Activated CD4-positive, alpha-beta T cell treated with anti-CD3 and anti-CD28 coated beads, Interleukin-2, amount 10 ng/mL, durations not matched to agents 24 days and 14 days (primary cell): ENCODE data around the gene SHC2. TPM values are rescaled to one million over a fixed set of nuclear protein-coding genes. Genes with fewer than 3 reads are reported as not detected.
"Not testable (repeated sequence)": the region's sequence is repeated elsewhere in the genome, so short reads cannot be mapped to it uniquely, and the experiment has no call there.

Experiments
- DNase-seq: peaks from one replicate; pipeline ENCODE4 v3.0.0; 2022
- H3K27ac Mint-ChIP-seq: one replicate; pipeline ENCODE4 v1.8.0; 2022; ENCODE audit warnings: mild to moderate bottlenecking, mixed read lengths
- H3K27me3 Mint-ChIP-seq: one replicate; pipeline ENCODE4 v1.8.0; 2022; ENCODE audit warnings: mixed read lengths
- H3K36me3 Mint-ChIP-seq: one replicate; pipeline ENCODE4 v1.8.0; 2022; ENCODE audit warnings: low read depth, mild to moderate bottlenecking, mixed read lengths
- H3K4me1 Mint-ChIP-seq: one replicate; pipeline ENCODE4 v1.8.0; 2021; ENCODE audit warnings: mixed read lengths
- H3K4me3 Mint-ChIP-seq: one replicate; pipeline ENCODE4 v1.8.0; 2022; ENCODE audit warnings: mild to moderate bottlenecking, moderate library complexity, mixed read lengths
- H3K9me3 Mint-ChIP-seq: one replicate; pipeline ENCODE4 v1.8.0; 2021; ENCODE audit warnings: mixed read lengths
- intact Hi-C: fragments of 100-400 bp; cut with micrococcal nuclease; formaldehyde crosslinking; loops from one replicate; pipeline ENCODE4 v1.15.1; 2023
- total RNA-seq: library from RNA; stranded (reverse); gene quantifications from 2 replicates; pipeline ENCODE4 v1.2.3, GENCODE V29; 2022

SHC2 gene
- total RNA-seq, 1 donor from 2014 or later: not detected

DNA sequence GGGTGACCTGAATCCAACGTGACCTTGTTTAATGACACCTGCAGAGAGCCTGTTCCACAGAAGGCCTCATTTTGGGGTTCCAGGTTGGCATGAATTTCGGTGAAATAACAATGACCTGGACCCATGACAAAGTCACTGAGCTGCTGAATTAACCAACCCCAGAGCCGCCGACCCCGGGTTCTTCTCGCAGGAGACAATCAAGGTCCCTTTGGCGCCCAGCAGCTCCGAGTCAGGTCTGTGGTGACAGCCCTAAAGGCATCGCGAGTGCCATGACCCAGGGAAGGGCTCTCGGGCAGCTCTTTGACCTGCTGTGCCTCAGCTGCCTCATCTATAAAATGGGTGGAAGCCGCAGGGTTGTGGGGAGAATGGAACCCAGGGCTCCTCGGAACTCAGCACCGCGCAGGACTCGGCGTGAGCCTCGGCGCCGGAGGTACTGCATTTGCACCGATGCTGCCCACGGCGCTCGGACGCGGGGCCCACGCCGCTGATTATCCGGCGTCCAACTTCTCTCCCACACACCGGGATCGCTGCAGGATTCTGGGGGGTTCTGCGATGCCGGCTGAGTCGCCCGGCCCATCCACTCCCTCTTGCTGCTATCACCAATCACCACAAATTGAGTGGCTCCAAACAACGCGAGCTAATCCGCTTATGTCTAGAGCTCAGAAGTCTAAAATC, 5.7 kb downstream of the SHC2 start:
- no peaks in the 10 kb centered on the region for H3K4me1 Mint-ChIP-seq
- H3K36me3 Mint-ChIP-seq: no peaks in the 10 kb centered on the region
- peaks cover 5% of the 10 kb centered on the region for H3K9me3 Mint-ChIP-seq
- no peak overlapping the region for H3K4me3 Mint-ChIP-seq
- DNase-seq: no peak
- intact Hi-C loops: no loop called here
- no peak overlapping the region for H3K27ac Mint-ChIP-seq
- peaks cover 6% of the 10 kb centered on the region for H3K27me3 Mint-ChIP-seq

DNA sequence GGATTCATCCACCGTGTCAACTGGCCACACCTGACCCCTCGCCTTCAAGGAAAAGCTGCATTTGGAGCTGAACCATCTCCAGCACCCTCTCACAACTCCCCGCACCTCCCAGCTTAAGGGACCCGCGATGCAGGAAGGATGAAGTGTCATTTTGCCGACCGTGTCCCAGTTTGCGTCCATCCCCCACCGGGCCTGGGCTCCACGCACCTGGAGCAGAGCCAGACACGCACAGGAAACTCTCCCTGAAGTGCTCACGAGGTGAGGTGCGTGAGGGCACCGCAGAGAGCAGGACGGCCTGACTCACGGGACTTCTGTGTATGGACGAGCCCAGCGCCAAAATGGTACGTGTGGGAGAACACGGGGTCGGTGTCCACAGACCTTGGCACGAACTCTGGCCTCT, 7.2 kb downstream of the SHC2 start:
- DNase-seq: no peak
- Mint-ChIP-seq H3K36me3 (no peaks in the 10 kb centered on the region), H3K4me1 (no peaks in the 10 kb centered on the region), H3K4me3 (no peak overlapping the region), H3K9me3 (peaks cover 5% of the 10 kb centered on the region), H3K27ac (no peak overlapping the region), H3K27me3 (no peaks in the 10 kb centered on the region)
- intact Hi-C loops: no loop called here

DNA sequence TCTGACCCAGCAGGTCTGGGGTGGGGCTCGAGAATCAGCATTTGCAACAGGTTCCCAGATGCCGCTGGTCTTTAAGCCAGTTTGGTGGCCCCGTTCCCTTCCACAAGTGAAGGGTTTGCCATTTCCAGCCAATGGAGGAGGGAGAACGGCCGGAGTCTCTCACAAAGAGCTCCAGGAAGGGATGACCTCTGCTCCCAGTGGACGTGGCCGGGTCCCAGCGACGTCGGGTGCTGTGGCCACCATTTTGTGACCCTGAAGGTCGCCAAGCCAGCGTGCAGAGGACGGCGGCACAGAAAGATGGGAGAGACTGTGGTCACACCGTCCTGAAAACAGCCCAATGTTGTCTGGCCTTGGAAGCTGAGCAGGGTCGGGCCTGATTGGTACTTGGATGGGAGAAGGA, 8.0 kb downstream of the SHC2 start:
- intact Hi-C loops: no loop called here
- H3K4me3 Mint-ChIP-seq: no peak overlapping the region

DNA sequence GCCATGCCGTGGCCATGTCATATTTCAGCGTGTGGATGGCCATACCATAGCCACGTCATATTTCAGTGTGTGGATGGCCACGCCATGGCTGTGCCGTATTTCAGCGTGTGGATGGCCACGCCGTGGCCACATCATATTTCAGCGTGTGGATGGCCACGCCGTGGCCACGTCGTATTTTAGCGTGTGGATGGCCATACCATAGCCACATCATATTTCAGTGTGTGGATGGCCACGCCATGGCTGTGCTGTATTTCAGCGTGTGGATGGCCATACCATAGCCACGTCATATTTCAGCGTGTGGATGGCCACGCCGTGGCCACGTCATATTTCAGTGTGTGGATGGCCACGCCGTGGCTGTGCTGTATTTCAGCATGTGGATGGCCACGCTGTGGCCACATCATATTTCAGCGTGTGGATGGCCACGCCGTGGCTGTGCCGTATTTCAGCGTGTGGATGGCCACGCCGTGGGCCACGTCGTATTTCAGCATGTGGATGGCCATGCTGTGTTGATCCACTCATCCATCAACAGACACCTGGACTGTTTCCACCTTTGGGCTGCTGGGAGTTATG, 9.8 kb downstream of the SHC2 start:
- H3K36me3 Mint-ChIP-seq, H3K4me3 Mint-ChIP-seq, intact Hi-C loops, H3K9me3 Mint-ChIP-seq, DNase-seq, H3K27ac Mint-ChIP-seq, H3K4me1 Mint-ChIP-seq, H3K27me3 Mint-ChIP-seq: not testable (repeated sequence)

More for the DNA sequence above, 8.0 kb downstream of the SHC2 start:
- H3K27ac Mint-ChIP-seq: no peak overlapping the region
- DNase-seq: no peak
- no peaks in the 10 kb centered on the region for H3K27me3 Mint-ChIP-seq
- H3K4me1 Mint-ChIP-seq: no peaks in the 10 kb centered on the region
- peaks cover 5% of the 10 kb centered on the region for H3K9me3 Mint-ChIP-seq
- H3K36me3 Mint-ChIP-seq: no peaks in the 10 kb centered on the region

DNA sequence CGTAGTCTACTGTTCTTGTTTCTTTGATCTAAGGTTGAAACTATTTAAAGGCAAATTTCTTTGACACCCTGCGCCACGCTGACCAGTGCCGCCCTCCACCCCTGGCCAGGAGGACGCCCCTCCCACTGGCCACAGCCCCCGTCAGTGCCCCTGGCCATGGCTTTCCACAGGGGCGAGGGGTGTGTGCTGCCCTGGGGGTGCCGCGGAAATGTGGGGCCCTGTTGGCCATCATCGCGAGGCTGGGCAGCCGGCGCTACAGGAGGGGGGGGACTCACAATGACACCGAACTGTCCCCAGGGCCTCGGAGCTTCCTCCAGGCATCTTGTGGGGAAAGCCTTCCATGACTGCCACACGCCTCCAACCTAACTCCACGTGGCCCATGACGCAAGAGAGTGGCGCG, 10.9 kb downstream of the SHC2 start:
- Mint-ChIP-seq H3K4me3 (no peak overlapping the region), H3K4me1 (no peaks in the 10 kb centered on the region), H3K27ac (no peak overlapping the region), H3K36me3 (no peaks in the 10 kb centered on the region), H3K27me3 (no peaks in the 10 kb centered on the region), H3K9me3 (peaks cover 5% of the 10 kb centered on the region)
- no peak for DNase-seq
- intact Hi-C loops: no loop called here

DNA sequence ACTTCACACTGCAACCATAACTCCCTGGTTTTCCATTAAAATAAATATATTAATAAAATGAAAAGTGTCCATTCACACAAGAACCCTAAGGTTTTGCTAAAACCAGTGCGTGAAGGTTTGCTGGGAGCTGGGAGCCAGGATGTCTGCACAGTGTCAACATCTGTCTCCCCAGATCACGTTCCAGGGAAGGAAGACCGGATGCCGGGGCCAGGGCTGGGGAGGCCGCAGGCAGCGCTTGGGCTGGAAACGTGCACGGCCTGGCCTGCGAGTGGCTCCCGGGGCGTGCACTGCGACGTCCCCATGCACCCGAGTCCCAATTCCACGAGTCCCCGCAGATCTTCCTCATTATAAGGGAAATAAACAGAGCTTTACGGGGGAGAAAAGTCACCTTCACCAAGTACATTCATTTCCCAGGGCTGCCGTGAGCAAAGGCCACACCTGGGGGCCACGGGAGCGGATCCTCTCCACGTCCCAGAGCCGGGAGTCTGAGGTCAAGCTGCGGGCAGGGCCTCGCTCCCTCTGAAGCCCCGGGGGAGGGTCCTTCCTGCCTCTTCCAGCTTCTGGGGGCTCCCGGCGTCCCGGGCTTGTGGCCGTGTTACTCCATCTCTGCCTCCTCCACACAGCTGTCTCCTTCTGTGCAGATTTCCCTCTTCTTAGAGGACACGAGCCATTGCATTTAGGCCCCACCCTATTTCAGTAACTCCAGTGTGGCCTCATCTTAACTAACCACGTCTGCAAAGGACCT, 12.8 kb downstream of the SHC2 start:
- H3K27ac Mint-ChIP-seq: no peak overlapping the region
- H3K36me3 Mint-ChIP-seq: no peaks in the 10 kb centered on the region
- H3K9me3 Mint-ChIP-seq: peaks cover 11% of the 10 kb centered on the region
- no peak for DNase-seq
- H3K27me3 Mint-ChIP-seq: no peaks in the 10 kb centered on the region
- no peak overlapping the region for H3K4me3 Mint-ChIP-seq
- no peaks in the 10 kb centered on the region for H3K4me1 Mint-ChIP-seq
- intact Hi-C loops: no loop called here

DNA sequence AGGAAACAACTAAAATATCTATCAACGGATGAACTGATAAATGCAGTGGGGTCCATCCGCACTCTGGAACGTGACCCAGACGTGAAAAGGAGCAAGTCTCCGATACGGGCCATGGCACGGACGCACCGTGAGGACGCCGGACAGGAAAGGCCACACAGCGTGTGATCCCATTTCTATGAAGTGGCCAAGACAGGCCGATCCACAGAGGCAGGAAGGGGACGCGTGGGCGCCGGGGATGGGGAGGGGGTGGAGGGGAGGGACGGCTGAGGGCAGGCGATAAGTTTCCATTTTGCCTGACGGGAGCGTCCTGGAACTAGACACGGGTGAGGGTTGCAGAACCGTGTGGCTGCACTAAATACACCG, 13.8 kb downstream of the SHC2 start:
- Mint-ChIP-seq H3K27me3 (no peaks in the 10 kb centered on the region), H3K4me1 (no peaks in the 10 kb centered on the region), H3K9me3 (peaks cover 13% of the 10 kb centered on the region), H3K4me3 (no peak overlapping the region), H3K36me3 (no peaks in the 10 kb centered on the region), H3K27ac (no peak overlapping the region)
- intact Hi-C loops: no loop called here
- DNase-seq: no peak

DNA sequence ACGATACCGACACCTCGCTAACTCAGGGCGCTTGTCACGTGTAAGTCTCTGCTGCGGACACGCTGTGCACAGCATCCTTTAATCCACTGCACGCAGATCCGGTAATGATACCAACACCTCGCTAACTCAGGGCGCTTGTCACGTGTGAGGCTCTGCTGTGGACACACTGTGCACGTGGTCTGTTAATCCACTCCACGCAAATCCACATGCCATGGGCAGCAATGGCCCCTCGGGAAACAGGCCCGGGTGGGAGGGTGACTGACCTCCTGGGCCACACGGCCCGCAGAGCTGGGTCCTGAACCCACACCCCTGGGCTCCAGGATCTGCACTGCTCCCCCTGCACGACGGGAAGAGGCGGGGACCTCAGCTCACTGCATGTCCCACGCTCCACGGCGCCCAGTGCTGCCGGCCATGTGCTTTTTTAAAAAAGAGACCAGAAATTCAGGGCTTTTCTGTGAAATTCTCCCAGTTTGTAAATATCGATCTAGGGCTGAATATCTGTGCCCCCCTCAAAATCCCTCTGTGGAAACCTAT, 16.1 kb downstream of the SHC2 start:
- peaks cover 3% of the 10 kb centered on the region for H3K4me1 Mint-ChIP-seq
- H3K27ac Mint-ChIP-seq: no peak overlapping the region
- H3K9me3 Mint-ChIP-seq: peaks cover 13% of the 10 kb centered on the region
- DNase-seq: no peak
- no peak overlapping the region for H3K4me3 Mint-ChIP-seq
- intact Hi-C loops: no loop called here
- H3K27me3 Mint-ChIP-seq: no peaks in the 10 kb centered on the region
- H3K36me3 Mint-ChIP-seq: no peaks in the 10 kb centered on the region

DNA sequence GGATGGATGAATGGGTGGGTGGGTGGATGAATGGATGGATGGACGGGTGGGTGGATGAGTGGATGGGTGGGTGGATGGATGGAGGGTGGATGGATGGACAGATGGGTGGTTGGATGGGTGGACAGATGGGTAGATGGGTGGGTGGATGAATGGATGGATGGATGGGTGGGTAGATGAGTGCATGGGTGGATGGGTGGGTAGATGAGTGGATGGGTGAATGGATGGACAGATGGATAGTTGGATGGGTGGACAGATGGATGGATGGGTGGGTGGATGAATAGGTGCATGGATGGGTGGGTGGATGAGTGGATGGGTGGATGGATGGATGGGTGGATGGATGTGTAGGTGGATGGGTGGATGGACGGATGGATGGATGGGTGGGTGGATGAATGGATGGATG, 17.8 kb downstream of the SHC2 start:
- intact Hi-C loops: no loop called here
- Mint-ChIP-seq H3K9me3 (peaks cover 13% of the 10 kb centered on the region), H3K27ac (no peak overlapping the region), H3K4me1 (peaks cover 3% of the 10 kb centered on the region), H3K36me3 (no peaks in the 10 kb centered on the region), H3K27me3 (no peaks in the 10 kb centered on the region), H3K4me3 (no peak overlapping the region)
- DNase-seq: no peak

DNA sequence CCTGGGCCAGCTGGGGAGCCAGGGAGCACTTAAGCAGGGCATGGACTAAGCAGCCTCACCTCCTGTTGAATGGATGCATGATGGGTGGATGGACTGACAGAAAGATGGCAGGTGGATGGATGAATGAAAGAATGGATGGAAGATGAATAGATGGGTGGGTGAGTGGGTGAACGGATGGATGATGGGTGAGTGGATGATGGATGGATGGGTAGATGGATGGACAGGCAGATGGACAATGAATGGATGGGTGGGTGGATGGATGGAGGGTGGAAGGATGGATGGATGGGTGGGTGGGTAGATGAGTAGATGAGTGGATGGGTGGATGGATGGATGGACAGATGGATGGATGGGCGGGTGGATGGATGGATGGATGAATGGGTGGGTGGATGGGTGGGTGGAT, 18.7 kb downstream of the SHC2 start:
- Mint-ChIP-seq H3K27ac (no peak overlapping the region), H3K27me3 (no peaks in the 10 kb centered on the region)
- intact Hi-C loops: no loop called here

DNA sequence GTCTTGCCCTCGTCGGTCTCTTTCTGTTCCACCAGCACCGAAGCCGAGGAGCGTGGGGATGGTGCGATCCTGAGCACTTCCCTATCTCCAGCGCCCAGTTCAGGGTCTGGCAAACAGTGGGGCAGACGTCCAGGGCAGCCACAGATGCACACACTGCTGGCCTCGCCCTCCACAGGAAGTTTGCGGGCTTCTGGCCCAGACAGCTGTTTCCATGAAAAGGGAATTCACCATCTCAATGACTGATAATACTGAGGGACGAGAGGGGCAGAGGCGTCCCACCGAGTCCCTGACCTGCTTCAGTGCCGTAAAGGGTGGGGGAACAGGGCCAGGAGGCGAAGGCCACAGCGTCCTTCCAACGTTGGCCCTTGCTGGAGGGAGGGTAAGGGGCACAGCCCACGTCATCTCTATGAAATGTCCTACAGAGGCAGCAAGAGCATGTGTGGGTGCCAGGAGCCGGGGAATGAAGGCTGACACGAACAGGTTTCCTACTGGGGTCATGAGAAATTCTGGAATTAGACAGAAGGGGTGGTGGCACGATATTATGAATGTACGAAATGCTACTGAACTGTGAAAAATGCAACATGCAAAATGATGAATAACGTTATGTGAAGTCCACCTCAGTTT, 19.5 kb downstream of the SHC2 start:
- intact Hi-C loops: no loop called here
- H3K4me1 Mint-ChIP-seq: peaks cover 3% of the 10 kb centered on the region
- DNase-seq: no peak
- no peak overlapping the region for H3K4me3 Mint-ChIP-seq
- H3K27me3 Mint-ChIP-seq: no peaks in the 10 kb centered on the region
- no peak overlapping the region for H3K27ac Mint-ChIP-seq
- H3K36me3 Mint-ChIP-seq: no peaks in the 10 kb centered on the region
- peaks cover 13% of the 10 kb centered on the region for H3K9me3 Mint-ChIP-seq

More for the DNA sequence above, 18.7 kb downstream of the SHC2 start:
- H3K4me3 Mint-ChIP-seq: no peak overlapping the region
- no peaks in the 10 kb centered on the region for H3K36me3 Mint-ChIP-seq
- H3K4me1 Mint-ChIP-seq: peaks cover 3% of the 10 kb centered on the region
- DNase-seq: no peak
- peaks cover 13% of the 10 kb centered on the region for H3K9me3 Mint-ChIP-seq

DNA sequence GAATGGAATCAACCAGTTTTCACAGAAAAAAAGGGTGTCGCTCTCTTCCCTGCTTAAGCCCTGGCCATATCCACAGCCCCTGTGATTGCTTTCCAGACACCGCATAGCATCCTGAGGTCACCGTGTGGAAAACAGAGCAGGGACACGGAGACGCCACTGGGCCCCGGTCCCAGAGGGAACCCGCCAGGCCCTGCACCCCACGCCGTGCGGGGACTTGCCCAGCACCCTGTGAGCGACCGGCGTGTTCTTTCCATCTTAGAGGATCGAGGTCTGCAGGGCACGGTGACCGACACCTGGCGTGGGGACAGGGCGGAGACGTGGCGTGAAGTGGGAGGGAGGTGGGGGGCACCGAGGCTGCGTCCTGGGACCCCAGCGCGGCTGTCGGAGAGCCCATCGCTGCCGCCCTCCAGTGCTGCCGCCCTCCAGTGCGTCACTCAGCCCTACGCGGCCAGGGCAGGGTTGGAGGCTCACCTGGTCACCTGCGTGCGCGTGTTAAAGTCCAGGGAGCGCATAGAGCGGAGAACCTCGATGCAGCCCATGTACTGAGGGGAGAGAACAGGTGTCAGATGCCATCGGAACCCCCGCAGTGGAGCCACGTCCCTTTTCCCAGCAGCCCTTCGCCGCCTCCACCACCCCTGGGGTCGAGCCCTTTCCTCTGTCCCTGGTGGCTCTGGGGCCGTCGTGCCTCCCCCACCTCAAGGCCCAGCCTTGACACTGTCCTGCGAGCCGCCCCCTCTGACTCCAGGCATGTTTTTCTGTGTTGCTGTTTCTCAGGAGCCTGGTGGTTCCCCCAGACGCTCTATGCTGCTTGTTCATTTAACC, 20.2 kb downstream of the SHC2 start:
- no peak for DNase-seq
- no peak overlapping the region for H3K27ac Mint-ChIP-seq
- peaks cover 13% of the 10 kb centered on the region for H3K9me3 Mint-ChIP-seq
- H3K27me3 Mint-ChIP-seq: no peaks in the 10 kb centered on the region
- peaks cover 3% of the 10 kb centered on the region for H3K4me1 Mint-ChIP-seq
- no peak overlapping the region for H3K4me3 Mint-ChIP-seq
- H3K36me3 Mint-ChIP-seq: no peaks in the 10 kb centered on the region
- intact Hi-C loops: no loop called here

DNA sequence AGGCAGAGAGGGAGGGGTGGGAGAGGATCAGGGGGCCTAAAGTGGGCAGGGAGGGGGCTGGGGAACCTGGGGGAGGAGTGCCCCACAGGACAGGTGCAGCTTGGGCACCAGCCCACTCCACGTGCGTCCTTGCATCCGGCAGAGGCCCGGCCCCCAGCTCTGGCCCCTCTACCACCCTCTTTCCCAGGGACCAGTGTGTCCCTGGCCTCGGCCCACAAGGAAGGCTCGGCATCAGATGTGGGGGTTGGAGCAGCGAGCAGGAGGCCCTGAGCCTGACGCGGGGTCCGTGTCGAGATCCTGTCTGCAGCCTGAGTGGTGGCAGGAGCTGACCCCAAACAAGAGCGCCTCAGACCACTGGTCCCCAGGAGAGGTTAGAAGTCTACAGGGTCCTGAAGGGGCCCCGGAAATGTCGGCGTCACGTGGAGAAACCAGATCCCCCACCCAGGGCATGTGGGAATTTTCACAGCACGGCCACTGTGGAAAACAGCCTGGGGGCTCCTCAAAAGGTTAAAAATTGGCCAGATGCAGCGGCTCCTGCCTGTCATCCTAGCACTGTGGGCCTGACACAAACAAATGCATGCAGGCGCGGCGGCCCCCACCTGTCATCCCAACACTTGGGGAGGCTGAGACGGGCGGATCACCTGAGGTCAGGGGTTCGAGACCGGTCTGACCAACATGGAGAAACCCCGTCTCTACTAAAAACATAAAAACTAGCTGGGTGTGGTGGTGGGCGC, 21.5 kb downstream of the SHC2 start:
- Mint-ChIP-seq H3K27me3 (no peaks in the 10 kb centered on the region), H3K9me3 (peaks cover 13% of the 10 kb centered on the region), H3K4me3 (no peak overlapping the region), H3K36me3 (no peaks in the 10 kb centered on the region), H3K27ac (no peak overlapping the region), H3K4me1 (peaks cover 3% of the 10 kb centered on the region)
- intact Hi-C loops: no loop called here
- DNase-seq: no peak
